H54 (cell line): ENCODE measurements around the gene DYSF.
A peak's percentile ranks its signal among the peaks of the same experiment; 100 is the strongest.

Source experiments
- DNase-seq: peaks from one replicate; pipeline ENCODE4 v3.0.0; 2011; ENCODE audit warnings: low spot score, mixed read lengths; ENCODE audit not compliant: insufficient read length
- FAIRE-seq: peaks from 3 replicates; lab custom pipeline; 2011; peaks lifted over from hg19 to GRCh38; lab: Jason Lieb, UNC
- POLR2A ChIP-seq: IDR thresholded peaks from 2 replicates; pipeline ENCODE4 v1.6.1; 2011; ENCODE audit warnings: low read depth, mild to moderate bottlenecking, low read length

Gene DYSF

DNA sequence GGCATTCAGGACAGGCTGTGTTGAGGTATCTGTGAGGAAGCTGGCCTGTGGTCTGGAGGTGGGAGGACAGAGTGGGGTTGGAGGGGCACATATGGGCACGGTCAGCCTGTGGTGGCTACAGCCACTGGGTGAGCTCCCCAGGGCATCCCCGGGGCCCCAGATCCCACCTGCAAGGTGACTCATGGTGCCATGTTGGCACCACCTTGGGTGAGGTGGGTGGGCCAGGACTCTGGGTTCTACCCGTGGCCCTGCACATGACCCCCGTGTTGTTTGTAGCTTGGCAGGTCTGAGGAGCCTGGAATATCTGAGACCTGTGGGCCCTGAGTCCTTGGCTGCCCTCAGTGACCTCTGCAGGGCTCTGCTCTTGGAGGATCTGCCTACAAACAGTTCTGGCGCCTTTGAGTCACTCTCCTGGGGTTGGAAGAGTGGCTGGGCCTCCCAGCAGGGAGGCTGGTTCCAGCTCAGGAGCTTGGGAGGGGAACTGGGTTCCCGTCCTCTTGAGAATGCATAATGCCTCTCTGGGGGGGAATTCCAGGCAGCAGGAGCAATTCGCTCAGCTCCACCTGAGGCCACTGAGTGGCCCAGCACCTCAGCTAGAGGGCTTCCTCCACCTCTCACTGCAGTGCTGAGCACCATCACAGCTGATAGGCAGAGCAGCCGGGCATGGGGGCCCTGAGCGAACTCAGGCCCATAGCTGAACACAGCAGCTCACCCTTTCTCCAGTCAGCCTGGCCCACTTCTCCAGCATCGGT, 105.1 kb downstream of the DYSF start:
- FAIRE-seq: peak; percentile 58
- peak; percentile 93 for DNase-seq
- no peak for TF ChIP-seq POLR2A

DNA sequence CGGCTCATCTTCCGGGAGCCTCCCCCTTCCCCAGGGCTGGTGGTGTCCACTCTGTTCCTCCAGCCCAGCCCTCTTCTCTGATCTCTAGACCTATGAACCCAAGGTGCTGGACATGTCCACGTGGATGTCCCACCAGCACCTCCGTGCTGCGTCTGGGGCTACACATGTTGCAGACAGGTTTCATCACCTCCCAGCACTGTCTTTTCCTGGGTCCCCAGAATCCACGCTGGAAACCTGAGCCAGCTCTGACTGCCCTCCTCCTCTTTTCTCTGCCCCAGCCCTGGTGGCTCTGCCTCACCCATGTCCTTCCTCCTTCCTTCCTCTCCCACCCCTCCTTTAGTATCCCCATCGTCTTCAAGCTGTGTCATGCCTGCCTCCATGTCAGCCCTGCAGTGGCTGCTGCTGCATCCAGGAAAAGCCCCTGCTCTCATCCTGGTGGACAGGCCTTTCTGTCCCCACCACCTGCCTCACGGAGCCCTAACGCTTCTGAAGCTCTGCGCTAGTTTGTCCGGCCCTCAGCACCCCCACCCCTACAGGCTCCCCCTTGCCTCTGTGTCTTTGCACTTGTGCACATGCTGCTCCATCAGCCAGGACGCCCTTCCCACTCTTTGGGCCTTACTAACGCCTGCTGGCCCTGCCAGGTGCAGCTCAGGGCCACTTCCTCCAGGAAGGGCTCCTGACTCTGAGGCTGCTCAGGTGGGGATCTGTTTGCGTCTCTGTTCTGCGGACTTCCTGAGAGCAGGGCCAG, 105.9 kb downstream of the DYSF start:
- DNase-seq (no peak), FAIRE-seq (no peak)
- TF ChIP-seq POLR2A: no peak

DNA sequence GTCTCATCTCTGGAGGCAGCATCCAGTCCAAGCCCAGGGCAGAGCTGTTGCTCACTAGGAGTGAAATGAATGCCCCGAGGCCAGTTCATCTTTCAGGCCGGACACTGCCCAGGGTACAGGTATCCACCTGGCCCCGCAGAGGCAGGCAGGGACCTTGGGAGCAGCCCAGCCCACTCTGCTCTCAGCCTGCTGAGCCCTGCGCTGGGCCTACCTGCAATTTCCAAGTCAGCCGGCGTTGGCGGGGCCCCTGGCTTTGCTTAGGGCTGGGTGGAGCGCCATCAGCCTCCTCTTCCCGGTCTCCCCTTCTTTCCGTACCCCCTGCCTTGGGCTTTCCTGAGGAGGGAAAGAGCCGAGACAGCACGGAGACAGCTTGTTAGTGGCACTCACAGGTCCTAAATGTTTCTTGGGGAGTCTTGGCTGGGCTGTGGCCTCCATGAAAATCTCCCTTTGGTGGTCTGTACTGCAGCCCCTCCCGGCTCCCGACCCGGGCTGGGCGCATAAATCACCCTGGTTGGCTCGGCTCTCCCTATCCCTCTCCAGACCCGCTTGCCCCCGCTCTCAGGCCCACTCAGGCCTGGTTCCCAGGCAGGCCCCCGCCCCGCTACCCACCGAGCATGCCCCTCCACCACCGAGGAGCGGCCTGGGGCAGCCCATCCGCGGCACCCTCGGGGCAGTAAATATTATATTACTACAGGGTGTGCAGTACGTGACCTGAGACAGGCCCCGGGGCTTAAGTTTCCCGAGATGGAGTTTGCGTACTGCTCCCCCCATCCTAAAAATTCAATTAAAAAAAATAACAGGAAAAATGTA, 106.7 kb downstream of the DYSF start:
- TF ChIP-seq POLR2A: no peak
- FAIRE-seq: no peak
- no peak for DNase-seq

DNA sequence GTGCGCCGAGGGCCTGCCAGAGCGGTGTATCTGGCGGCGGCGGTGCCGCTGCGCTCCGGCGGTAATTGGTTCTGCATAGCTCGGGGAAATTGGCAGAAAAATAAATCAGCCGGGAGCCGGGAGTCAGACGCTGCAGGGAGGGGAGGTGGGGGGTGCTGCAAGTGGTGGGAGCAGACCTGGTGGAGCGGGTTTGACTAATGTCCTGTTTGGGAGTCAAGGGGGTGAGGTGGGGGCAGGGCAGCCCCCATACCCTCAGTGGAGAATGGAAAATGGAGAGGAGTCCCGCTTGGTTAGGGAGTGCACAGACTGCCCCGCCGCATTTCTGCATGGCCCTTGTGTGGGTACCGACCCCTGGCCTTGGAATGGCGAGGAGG, 107.3 kb downstream of the DYSF start:
- no peak for TF ChIP-seq POLR2A
- DNase-seq (no peak), FAIRE-seq (no peak)

- FAIRE-seq: no peak
- no peak for DNase-seq
- no peak for TF ChIP-seq POLR2A
Measured at GRCh38 chr2:71561441-71562267, 108.3 kb downstream of the DYSF start.

- no peak for TF ChIP-seq POLR2A
- FAIRE-seq (no peak), DNase-seq (no peak)
Measured at GRCh38 chr2:71562518-71562917, 109.2 kb downstream of the DYSF start.

GRCh38 chr2:71563872-71564271, 110.5 kb downstream of the DYSF start:
- TF ChIP-seq POLR2A: no peak
- DNase-seq (peak; percentile 46), FAIRE-seq (no peak)

- FAIRE-seq: no peak
- no peak for TF ChIP-seq POLR2A
- no peak for DNase-seq
Measured at GRCh38 chr2:71564361-71564760, 111.0 kb downstream of the DYSF start.

- no peak for FAIRE-seq
- DNase-seq: no peak
- no peak for TF ChIP-seq POLR2A
Measured at GRCh38 chr2:71564790-71565189, 111.4 kb downstream of the DYSF start.

- no peak for TF ChIP-seq POLR2A
- DNase-seq: no peak
- FAIRE-seq: no peak
Measured at GRCh38 chr2:71566372-71566771, 113.0 kb downstream of the DYSF start.

DNA sequence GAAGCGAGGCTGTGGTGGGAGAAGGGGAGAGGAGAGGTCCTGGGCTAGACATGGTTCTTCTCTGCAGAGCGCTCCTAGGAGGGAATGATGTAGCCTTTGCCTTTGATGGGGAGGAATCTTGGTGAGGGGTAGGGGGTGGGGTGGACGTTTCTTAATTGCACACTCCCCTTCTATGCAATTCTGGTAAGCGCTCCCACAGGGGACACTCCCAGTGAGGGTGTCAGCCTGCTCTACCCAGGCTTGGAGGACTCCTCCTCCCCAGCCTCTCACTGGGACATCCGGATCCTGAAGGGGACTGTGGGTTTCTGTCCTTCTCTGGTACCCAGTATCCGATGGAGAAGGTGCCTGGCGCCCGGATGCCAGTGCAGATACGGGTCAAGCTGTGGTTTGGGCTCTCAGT, 114.3 kb downstream of the DYSF start:
- FAIRE-seq (no peak), DNase-seq (no peak)
- no peak for TF ChIP-seq POLR2A

DNA sequence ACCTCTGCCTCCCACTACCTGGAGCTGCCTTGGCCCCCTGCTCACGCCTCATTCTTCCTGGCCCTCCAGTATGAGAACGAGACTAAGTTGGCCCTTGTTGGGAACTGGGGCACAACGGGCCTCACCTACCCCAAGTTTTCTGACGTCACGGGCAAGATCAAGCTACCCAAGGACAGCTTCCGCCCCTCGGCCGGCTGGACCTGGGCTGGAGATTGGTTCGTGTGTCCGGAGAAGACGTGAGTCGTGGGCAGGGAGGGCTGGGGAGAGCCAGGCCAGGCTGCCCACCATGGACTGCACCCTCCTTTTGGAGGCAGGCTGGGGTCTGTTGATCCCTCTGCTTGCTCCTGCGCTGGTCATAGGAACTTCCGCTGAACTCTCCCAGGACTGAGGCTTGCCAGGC, 114.7 kb downstream of the DYSF start:
- DNase-seq (no peak), FAIRE-seq (no peak)
- TF ChIP-seq POLR2A: no peak

- FAIRE-seq (no peak), DNase-seq (no peak)
- TF ChIP-seq POLR2A: no peak
Measured at GRCh38 chr2:71570511-71570910, 117.2 kb downstream of the DYSF start.
